Urothelium cell line (cell line): ENCODE results near the gene TPM3.

Experiments
- DNase-seq: peaks from one replicate; pipeline ENCODE4 v3.0.0; 2011; ENCODE audit warnings: low spot score, mixed read lengths
- FAIRE-seq: peaks from 2 replicates; lab custom pipeline; 2011; peaks lifted over from hg19 to GRCh38; lab: Jason Lieb, UNC

Gene TPM3

GRCh38 chr1:154115180-154115579, 76.7 kb downstream of the TPM3 start:
- FAIRE-seq (no peak), DNase-seq (no peak)
